CD4-positive, CD25-positive, alpha-beta regulatory T cell (primary cell): Measurements from ENCODE around the gene ABTB2. TPM values are rescaled to one million over a fixed set of nuclear protein-coding genes. Genes with fewer than 3 reads are reported as not detected.

ENCODE experiments used
- ATAC-seq, 2 donors: fragments of 150-1000 bp; cut with Tn5 transposase; one replicate each; pipeline ENCODE4 v1.10.0; 2021; ENCODE audit warnings: low read depth in 2 of 2, moderate number of reproducible peaks in 2 of 2, moderate library complexity in 1 of 2
- DNase-seq, 3 donors: peaks; one replicate each; pipeline versions ENCODE4 v3.0.0 to v3.0.0-alpha.2; 2012 to 2022; ENCODE audit warnings: mixed read lengths in 1 of 3
- H3K27ac ChIP-seq: one replicate; pipeline ENCODE4 v1.7.0; 2013; ENCODE audit warnings: mild to moderate bottlenecking, low read length; ENCODE audit not compliant: insufficient read depth, poor library complexity, severe bottlenecking
- H3K27me3 ChIP-seq: one replicate; pipeline ENCODE4 v1.7.0; 2013; ENCODE audit warnings: low read length; ENCODE audit not compliant: control insufficient read depth, insufficient read depth
- H3K36me3 ChIP-seq: one replicate; pipeline ENCODE4 v1.7.0; 2013; ENCODE audit warnings: mild to moderate bottlenecking, low read length, moderate library complexity; ENCODE audit not compliant: control insufficient read depth, insufficient read depth
- H3K4me1 ChIP-seq: 2 replicates; pipeline ENCODE4 v1.7.0; 2013; ENCODE audit warnings: mild to moderate bottlenecking, low read length; ENCODE audit not compliant: insufficient read depth, control insufficient read depth, poor library complexity, severe bottlenecking
- H3K4me3 ChIP-seq: one replicate; pipeline ENCODE4 v1.7.0; 2013; ENCODE audit warnings: low read depth, mild to moderate bottlenecking, low read length, moderate library complexity
- H3K9me3 ChIP-seq, 2 experiments: 1 replicate in 1 of 2; 2 replicates in 1 of 2; pipeline ENCODE4 v1.7.0; 2013; ENCODE audit warnings: low read length in 2 of 2, mild to moderate bottlenecking in 1 of 2, moderate library complexity in 1 of 2; ENCODE audit not compliant: control insufficient read depth in 2 of 2
- H3K27ac Mint-ChIP-seq, 3 donors: one replicate each; pipeline ENCODE4 v1.8.0; 2020 to 2022; ENCODE audit warnings: mild to moderate bottlenecking in 3 of 3, mixed read lengths in 3 of 3, moderate library complexity in 2 of 3
- H3K27me3 Mint-ChIP-seq: one replicate; pipeline ENCODE4 v1.8.0; 2022; ENCODE audit warnings: mild to moderate bottlenecking, mixed read lengths
- H3K36me3 Mint-ChIP-seq: one replicate; pipeline ENCODE4 v1.8.0; 2020; ENCODE audit warnings: mixed read lengths
- H3K4me1 Mint-ChIP-seq, 4 donors: one replicate each; pipeline ENCODE4 v1.8.0; 2020 to 2022; ENCODE audit warnings: mixed read lengths in 4 of 4, mild to moderate bottlenecking in 1 of 4
- H3K4me3 Mint-ChIP-seq, 4 donors: one replicate each; pipeline ENCODE4 v1.8.0; 2020 to 2022; ENCODE audit warnings: mild to moderate bottlenecking in 4 of 4, mixed read lengths in 4 of 4, moderate library complexity in 3 of 4
- H3K9me3 Mint-ChIP-seq, 7 donors: one replicate each; pipeline ENCODE4 v1.8.0; 2020 to 2022; ENCODE audit warnings: mixed read lengths in 7 of 7, mild to moderate bottlenecking in 3 of 7, moderate library complexity in 2 of 7
- polyA plus RNA-seq, 4 donors: library from polyadenylated mRNA; unstranded; fragments of 300-500 nt; fragmentation: Illumina TruSeq; gene quantifications; one replicate each; pipeline ENCODE4 v1.2.3, GENCODE V29; 2021
- total RNA-seq: library from RNA; stranded (reverse); gene quantifications from one replicate; pipeline ENCODE4 v1.2.3, GENCODE V29; 2022

The ABTB2 gene
- total and polyA plus RNA-seq, 5 donors from 2014 or later = 0.12 to 0.89 (median 0.13) TPM; not detected in 2

GRCh38 chr11:34313099-34313517 lies 44.7 kb downstream of the ABTB2 start:
- no peaks in the 10 kb centered on the region for H3K27me3 ChIP-seq
- H3K4me3 ChIP-seq = no peak overlapping the region
- peak overlapping the region in 1 of 3 donors; percentile 8 for H3K27ac Mint-ChIP-seq
- H3K9me3 ChIP-seq = no peaks in the 10 kb centered on the region
- H3K27me3 Mint-ChIP-seq = no peaks in the 10 kb centered on the region
- no peaks in the 10 kb centered on the region for H3K36me3 Mint-ChIP-seq
- no peak overlapping the region for H3K4me3 Mint-ChIP-seq
- no peak overlapping the region for H3K27ac ChIP-seq
- H3K4me1 ChIP-seq = peaks cover 4% of the 10 kb centered on the region
- H3K9me3 Mint-ChIP-seq = no peaks in the 10 kb centered on the region
- DNase-seq (peak in 2 of 3 donors; percentile 10 to 55), ATAC-seq (peak; percentile 28 to 68)
- peaks cover 0 to 24% (median 0%) of the 10 kb centered on the region in 4 donors for H3K4me1 Mint-ChIP-seq
- H3K36me3 ChIP-seq = no peaks in the 10 kb centered on the region

- H3K36me3 ChIP-seq = no peaks in the 10 kb centered on the region
- Mint-ChIP-seq H3K27ac (no peak overlapping the region), H3K36me3 (no peaks in the 10 kb centered on the region), H3K27me3 (no peaks in the 10 kb centered on the region), H3K4me3 (no peak overlapping the region), H3K4me1 (peaks cover 0 to 26% (median 2%) of the 10 kb centered on the region in 4 donors), H3K9me3 (no peaks in the 10 kb centered on the region)
- peaks cover 4% of the 10 kb centered on the region for H3K4me1 ChIP-seq
- DNase-seq (no peak), ATAC-seq (no peak)
- H3K27me3 ChIP-seq = no peaks in the 10 kb centered on the region
- H3K4me3 ChIP-seq = no peak overlapping the region
- no peaks in the 10 kb centered on the region for H3K9me3 ChIP-seq
- H3K27ac ChIP-seq = no peak overlapping the region
Observed at GRCh38 chr11:34311126-34311525, 46.7 kb downstream of the ABTB2 start.

- no peaks in the 10 kb centered on the region for H3K9me3 Mint-ChIP-seq
- H3K4me1 Mint-ChIP-seq = peaks cover 0 to 26% (median 2%) of the 10 kb centered on the region in 4 donors
- H3K27me3 Mint-ChIP-seq = peaks cover 4% of the 10 kb centered on the region
- Histone ChIP-seq H3K9me3 (no peaks in the 10 kb centered on the region), H3K36me3 (no peaks in the 10 kb centered on the region), H3K27ac (no peak overlapping the region), H3K27me3 (no peaks in the 10 kb centered on the region), H3K4me3 (no peak overlapping the region), H3K4me1 (peaks cover 4% of the 10 kb centered on the region)
- H3K27ac Mint-ChIP-seq = peak overlapping the region in 2 of 3 donors; percentile 21 to 30
- no peak overlapping the region for H3K4me3 Mint-ChIP-seq
- no peak for ATAC-seq
- DNase-seq = no peak
- no peaks in the 10 kb centered on the region for H3K36me3 Mint-ChIP-seq
Observed at GRCh38 chr11:34309965-34310364, 47.8 kb downstream of the ABTB2 start.

GRCh38 chr11:34308913-34309585 lies 48.8 kb downstream of the ABTB2 start:
- H3K4me3 ChIP-seq = no peak overlapping the region
- no peak overlapping the region for H3K27ac ChIP-seq
- peaks cover 0 to 26% (median 2%) of the 10 kb centered on the region in 4 donors for H3K4me1 Mint-ChIP-seq
- peak overlapping the region in 1 of 3 donors; percentile 82 for H3K27ac Mint-ChIP-seq
- no peaks in the 10 kb centered on the region for H3K36me3 ChIP-seq
- H3K4me1 ChIP-seq = peaks cover 4% of the 10 kb centered on the region
- DNase-seq (no peak), ATAC-seq (no peak)
- H3K27me3 ChIP-seq = no peaks in the 10 kb centered on the region
- H3K9me3 ChIP-seq = no peaks in the 10 kb centered on the region
- H3K27me3 Mint-ChIP-seq = peaks cover 4% of the 10 kb centered on the region
- H3K36me3 Mint-ChIP-seq = no peaks in the 10 kb centered on the region
- H3K4me3 Mint-ChIP-seq = no peak overlapping the region
- no peaks in the 10 kb centered on the region for H3K9me3 Mint-ChIP-seq

GRCh38 chr11:34308049-34308912 lies 49.5 kb downstream of the ABTB2 start:
- no peaks in the 10 kb centered on the region for H3K9me3 ChIP-seq
- no peaks in the 10 kb centered on the region for H3K27me3 ChIP-seq
- H3K27ac Mint-ChIP-seq = no peak overlapping the region
- no peak overlapping the region for H3K4me3 ChIP-seq
- peaks cover 4% of the 10 kb centered on the region for H3K27me3 Mint-ChIP-seq
- no peaks in the 10 kb centered on the region for H3K36me3 Mint-ChIP-seq
- no peaks in the 10 kb centered on the region for H3K9me3 Mint-ChIP-seq
- peaks cover 4% of the 10 kb centered on the region for H3K4me1 ChIP-seq
- no peak overlapping the region for H3K4me3 Mint-ChIP-seq
- peaks cover 0 to 24% (median 2%) of the 10 kb centered on the region in 4 donors for H3K4me1 Mint-ChIP-seq
- no peak overlapping the region for H3K27ac ChIP-seq
- no peaks in the 10 kb centered on the region for H3K36me3 ChIP-seq
- no peak for DNase-seq
- ATAC-seq = no peak

GRCh38 chr11:34305780-34306179 lies 52.0 kb downstream of the ABTB2 start:
- Mint-ChIP-seq H3K27ac (no peak overlapping the region), H3K4me1 (peaks cover 0 to 18% (median 3%) of the 10 kb centered on the region in 4 donors), H3K27me3 (peaks cover 4% of the 10 kb centered on the region), H3K4me3 (no peak overlapping the region), H3K36me3 (no peaks in the 10 kb centered on the region), H3K9me3 (no peaks in the 10 kb centered on the region)
- Histone ChIP-seq H3K4me3 (no peak overlapping the region), H3K27ac (no peak overlapping the region), H3K36me3 (no peaks in the 10 kb centered on the region), H3K4me1 (no peaks in the 10 kb centered on the region), H3K9me3 (no peaks in the 10 kb centered on the region), H3K27me3 (no peaks in the 10 kb centered on the region)
- DNase-seq (no peak), ATAC-seq (no peak)

GRCh38 chr11:34305193-34305592 lies 52.6 kb downstream of the ABTB2 start:
- DNase-seq (no peak), ATAC-seq (no peak)
- Histone ChIP-seq H3K4me3 (no peak overlapping the region), H3K9me3 (no peaks in the 10 kb centered on the region), H3K36me3 (no peaks in the 10 kb centered on the region), H3K27me3 (no peaks in the 10 kb centered on the region), H3K27ac (no peak overlapping the region), H3K4me1 (no peaks in the 10 kb centered on the region)
- Mint-ChIP-seq H3K4me1 (peaks cover 0 to 15% (median 3%) of the 10 kb centered on the region in 4 donors), H3K27ac (no peak overlapping the region), H3K4me3 (no peak overlapping the region), H3K36me3 (no peaks in the 10 kb centered on the region), H3K27me3 (peaks cover 4% of the 10 kb centered on the region), H3K9me3 (no peaks in the 10 kb centered on the region)
